HepG2 (cell line): Measurements from ENCODE around the gene KIF1B. TPM values are rescaled to one million over a fixed set of nuclear protein-coding genes. Genes with fewer than 3 reads are reported as not detected.
A peak's percentile ranks its signal among the peaks of the same experiment; 100 is the strongest.

ENCODE experiments used
- ATAC-seq: fragments of 200-7000 bp; cut with Tn5 transposase; 3 replicates; pipeline ENCODE4 v1.9.1; 2020; ENCODE audit warnings: mild to moderate bottlenecking, moderate library complexity
- BruUV-seq: library from RNA; stranded (reverse); fragments of 400-500 nt; replicated peaks from 2 replicates; lab custom pipeline; 2021; lab: Mats Ljungman, UMichigan
- CTCF ChIA-PET: fragments of 300-600 bp; formaldehyde crosslinking; extraction: SDS; loops from one replicate; lab custom pipeline; 2021; ENCODE audit warnings: low total read pairs, inconsistent platforms, low intra/inter-chr PET ratio; lab: Yijun Ruan, JAX
- POLR2A ChIA-PET: fragments of 350-600 bp; sonication (Branson Sonifier 250); formaldehyde crosslinking; loops from one replicate; lab custom pipeline; 2020; ENCODE audit warnings: antibody characterized with exemption, inconsistent platforms; lab: Yijun Ruan, JAX
- DNase-seq: peaks from one replicate; pipeline ENCODE4 v3.0.0-alpha.2; 2015; ENCODE audit warnings: low spot score
- FAIRE-seq: peaks from 3 replicates; lab custom pipeline; 2011; peaks lifted over from hg19 to GRCh38; lab: Jason Lieb, UNC
- H2AFZ ChIP-seq: one replicate; pipeline ENCODE4 v1.6.1; 2011; ENCODE audit warnings: low read length, inconsistent platforms
- H3K27ac ChIP-seq: fragments of 300-600 bp; 3 replicates; pipeline ENCODE4 v1.8.0; 2011; ENCODE audit warnings: mixed run types, mild to moderate bottlenecking, mixed read lengths, low read length, inconsistent platforms; ENCODE audit not compliant: insufficient read depth; ENCODE audit errors: extremely low read length
- H3K27me3 ChIP-seq, 2 experiments: fragments of 200-600 bp in 1 of 2; 2 replicates in 1 of 2; 3 replicates in 1 of 2; pipeline versions ENCODE4 v1.6.0 to v1.8.0; 2011; ENCODE audit warnings: low read length in 2 of 2, mild to moderate bottlenecking in 2 of 2, moderate library complexity in 2 of 2, inconsistent platforms in 1 of 2; ENCODE audit not compliant: insufficient read depth in 2 of 2, control insufficient read depth in 1 of 2
- H3K36me3 ChIP-seq, 2 experiments: fragments of 200-600 bp in 1 of 2; replicated peaks in 1 of 2; 2 replicates in 1 of 2; 3 replicates in 1 of 2; pipeline versions ENCODE4 v1.5.1 to v1.8.0; 2011; ENCODE audit warnings: low read length in 2 of 2, inconsistent platforms in 1 of 2; ENCODE audit not compliant: insufficient read depth in 2 of 2, control insufficient read depth in 1 of 2
- H3K4me1 ChIP-seq: 2 replicates; pipeline ENCODE4 v1.5.1; 2012; ENCODE audit warnings: low read length, inconsistent platforms; ENCODE audit not compliant: insufficient read depth
- H3K4me2 ChIP-seq: 2 replicates; pipeline ENCODE4 v1.6.0; 2011; ENCODE audit warnings: low read depth, low read length, inconsistent platforms
- H3K4me3 ChIP-seq, 3 experiments: fragments of 200-600 bp in 1 of 3; sonication (generic), shearing (Covaris generic) in 1 of 3; replicated peaks in 1 of 3; 2 replicates each; pipeline ENCODE4 v1.5.1; 2011 to 2016; ENCODE audit warnings: low read length in 3 of 3, inconsistent platforms in 2 of 3, low read depth in 2 of 3, mild to moderate bottlenecking in 2 of 3, control low read depth in 1 of 3, mixed read lengths in 1 of 3; ENCODE audit not compliant: insufficient read depth in 1 of 3
- H3K79me2 ChIP-seq: one replicate; pipeline ENCODE4 v1.6.1; 2011; ENCODE audit warnings: low read length, inconsistent platforms; ENCODE audit not compliant: insufficient read depth
- H3K9ac ChIP-seq: 2 replicates; pipeline ENCODE4 v1.6.0; 2011; ENCODE audit warnings: mild to moderate bottlenecking, low read depth, low read length, inconsistent platforms; ENCODE audit not compliant: insufficient read depth
- H3K9me3 ChIP-seq: 2 replicates; pipeline ENCODE4 v1.5.1; 2012; ENCODE audit warnings: mild to moderate bottlenecking, low read length
- H4K20me1 ChIP-seq: 2 replicates; pipeline ENCODE4 v1.6.0; 2011; ENCODE audit warnings: inconsistent platforms, mild to moderate bottlenecking, low read length, moderate library complexity; ENCODE audit not compliant: insufficient read depth
- ATF7-NPFF ChIP-seq: sonication (generic); formaldehyde crosslinking; IDR thresholded peaks from 2 replicates; pipeline ENCODE4 v1.8.1; 2023; ENCODE audit warnings: mild to moderate bottlenecking, low read depth, missing genetic modification reagents, moderate library complexity
- CBFB ChIP-seq: sonication (generic); formaldehyde crosslinking; IDR thresholded peaks from 2 replicates; pipeline ENCODE4 v1.4.0; 2020; ENCODE audit warnings: missing genetic modification reagents
- CBX1 ChIP-seq: IDR thresholded peaks from one replicate; pipeline ENCODE4 v1.6.1; 2016; ENCODE audit warnings: antibody characterized with exemption, low read depth
- CHCHD3 ChIP-seq: sonication (generic); formaldehyde crosslinking; IDR thresholded peaks from 2 replicates; pipeline ENCODE4 v1.8.0; 2022; ENCODE audit warnings: mild to moderate bottlenecking, missing genetic modification reagents, moderate library complexity
- HNRNPL ChIP-seq: fragments of 200-400 bp; formaldehyde crosslinking; IDR thresholded peaks from 2 replicates; pipeline ENCODE4 v1.6.1; 2017; ENCODE audit warnings: mild to moderate bottlenecking, low read depth, low read length
- HNRNPLL ChIP-seq: fragments of 200-400 bp; formaldehyde crosslinking; IDR thresholded peaks from 2 replicates; pipeline ENCODE4 v1.6.1; 2017; ENCODE audit warnings: mild to moderate bottlenecking, low read depth, low read length; ENCODE audit not compliant: poor library complexity, severe bottlenecking
- NAIF1 ChIP-seq: sonication (generic); formaldehyde crosslinking; IDR thresholded peaks from 2 replicates; pipeline ENCODE4 v1.5.0; 2020; ENCODE audit warnings: mild to moderate bottlenecking, missing genetic modification reagents, borderline replicate concordance
- NFE2L1 ChIP-seq: sonication (generic); formaldehyde crosslinking; IDR thresholded peaks from 2 replicates; pipeline ENCODE4 v1.4.0; 2020; ENCODE audit warnings: missing genetic modification reagents, mild to moderate bottlenecking, borderline replicate concordance
- ONECUT2 ChIP-seq: sonication (generic); formaldehyde crosslinking; IDR thresholded peaks from 2 replicates; pipeline ENCODE4 v1.4.0; 2020; ENCODE audit warnings: missing genetic modification reagents
- SPEN ChIP-seq: sonication (generic); formaldehyde crosslinking; IDR thresholded peaks from 2 replicates; pipeline ENCODE4 v1.5.1; 2020; ENCODE audit warnings: low read depth, mild to moderate bottlenecking, missing genetic modification reagents
- TBP ChIP-seq: sonication (generic); formaldehyde crosslinking; IDR thresholded peaks from 2 replicates; pipeline ENCODE4 v1.5.0; 2020; ENCODE audit warnings: missing genetic modification reagents
- TCF12 ChIP-seq, 2 experiments: fragments of 450-650 bp in 1 of 2; sonication (generic) in 1 of 2; formaldehyde crosslinking in 1 of 2; IDR thresholded peaks; 2 replicates each; pipeline versions ENCODE4 v1.6.1 to v1.8.0; 2017 to 2022; ENCODE audit warnings: antibody characterized with exemption in 1 of 2, mild to moderate bottlenecking in 1 of 2, missing genetic modification reagents in 1 of 2, moderate library complexity in 1 of 2
- THAP11 ChIP-seq: IDR thresholded peaks from 2 replicates; pipeline ENCODE4 v1.6.1; 2016; ENCODE audit warnings: missing biosample characterization, missing genetic modification reagents
- TSC22D2 ChIP-seq: sonication (generic); formaldehyde crosslinking; IDR thresholded peaks from 2 replicates; pipeline ENCODE4 v1.5.1; 2020; ENCODE audit warnings: missing genetic modification reagents, mild to moderate bottlenecking, borderline replicate concordance
- ZFYVE20 ChIP-seq: sonication (generic); formaldehyde crosslinking; IDR thresholded peaks from 2 replicates; pipeline ENCODE4 v1.8.0; 2023; ENCODE audit warnings: low read depth, mild to moderate bottlenecking, moderate library complexity, missing genetic modification reagents, borderline replicate concordance
- ZNF234 ChIP-seq: sonication (generic); formaldehyde crosslinking; conservative IDR thresholded peaks from 2 replicates; pipeline ENCODE4 v1.5.1; 2020; ENCODE audit warnings: mild to moderate bottlenecking, missing genetic modification reagents
- ZNF260 ChIP-seq: sonication (generic); formaldehyde crosslinking; IDR thresholded peaks from 2 replicates; pipeline ENCODE4 v1.4.0; 2020; ENCODE audit warnings: missing genetic modification reagents, low read depth, mild to moderate bottlenecking, borderline replicate concordance
- ZNF33B ChIP-seq: sonication (generic); formaldehyde crosslinking; IDR thresholded peaks from 2 replicates; pipeline ENCODE4 v1.5.1; 2020; ENCODE audit warnings: mild to moderate bottlenecking, missing genetic modification reagents
- ZNF570 ChIP-seq: sonication (generic); formaldehyde crosslinking; IDR thresholded peaks from 2 replicates; pipeline ENCODE4 v1.4.0; 2020; ENCODE audit warnings: mild to moderate bottlenecking, missing genetic modification reagents, borderline replicate concordance
- ZSCAN9 ChIP-seq: IDR thresholded peaks from 2 replicates; pipeline ENCODE4 v1.6.1; 2016; ENCODE audit warnings: borderline replicate concordance
- WGBS: methylation state at CpG from one replicate; pipeline ENCODE4 v1.1.6; 2017; ENCODE audit warnings: low lambda C conversion rate; 5-methylcytosine and 5-hydroxymethylcytosine counted together
- in situ Hi-C: cut with HindIII; loops from 2 replicates; pipeline ENCODE4 v1.10.0; 2017; ENCODE audit warnings: low pct_unique_long_range_greater_than_20kb; ENCODE audit not compliant: extremely low pct_ligation_motif_present
- intact Hi-C: fragments of 100-400 bp; cut with micrococcal nuclease; formaldehyde crosslinking; loops from one replicate; pipeline ENCODE4 v1.10.0; 2022; ENCODE audit not compliant: unreplicated experiment
- polyA plus RNA-seq, 8 experiments: library from polyadenylated mRNA; depleted of rRNA in 3 of 8; stranded (reverse) in 7 of 8; unstranded in 1 of 8; fragments of >200 nt; fragmentation: Illumina TruSeq in 4 of 8; extraction: Trizol in 4 of 8; gene quantifications; 2 replicates each; pipeline versions ENCODE4 v1.2.1 to v1.2.3, GENCODE V29; 2011 to 2016; ENCODE audit warnings: low read depth in 4 of 8, missing spikeins in 1 of 8, mixed read lengths in 1 of 8; ENCODE audit not compliant: insufficient read depth in 1 of 8
- total RNA-seq, 5 experiments: library from RNA; depleted of rRNA; stranded (reverse); fragments of >200 nt; fragmentation: Illumina TruSeq; extraction: Trizol; gene quantifications; 2 replicates each; pipeline ENCODE4 v1.2.3, GENCODE V29; 2016; ENCODE audit warnings: low read depth in 1 of 5
- TF ChIP-seq, protein P1 (sequence below): sonication (generic); formaldehyde crosslinking; conservative IDR thresholded peaks from 2 replicates; pipeline ENCODE4 v1.8.0; 2022; ENCODE audit warnings: missing genetic modification reagents
- TF ChIP-seq, protein P2 (sequence below): IDR thresholded peaks from 2 replicates; pipeline ENCODE4 v1.6.1; 2018; ENCODE audit warnings: missing genetic modification reagents

The KIF1B gene
- total and polyA plus RNA-seq, 2 of the 13 experiments (the other 11 are each of a cell fraction or from before 2014, with no cell fraction given), result 26.7 to 32.5 TPM

DNA sequence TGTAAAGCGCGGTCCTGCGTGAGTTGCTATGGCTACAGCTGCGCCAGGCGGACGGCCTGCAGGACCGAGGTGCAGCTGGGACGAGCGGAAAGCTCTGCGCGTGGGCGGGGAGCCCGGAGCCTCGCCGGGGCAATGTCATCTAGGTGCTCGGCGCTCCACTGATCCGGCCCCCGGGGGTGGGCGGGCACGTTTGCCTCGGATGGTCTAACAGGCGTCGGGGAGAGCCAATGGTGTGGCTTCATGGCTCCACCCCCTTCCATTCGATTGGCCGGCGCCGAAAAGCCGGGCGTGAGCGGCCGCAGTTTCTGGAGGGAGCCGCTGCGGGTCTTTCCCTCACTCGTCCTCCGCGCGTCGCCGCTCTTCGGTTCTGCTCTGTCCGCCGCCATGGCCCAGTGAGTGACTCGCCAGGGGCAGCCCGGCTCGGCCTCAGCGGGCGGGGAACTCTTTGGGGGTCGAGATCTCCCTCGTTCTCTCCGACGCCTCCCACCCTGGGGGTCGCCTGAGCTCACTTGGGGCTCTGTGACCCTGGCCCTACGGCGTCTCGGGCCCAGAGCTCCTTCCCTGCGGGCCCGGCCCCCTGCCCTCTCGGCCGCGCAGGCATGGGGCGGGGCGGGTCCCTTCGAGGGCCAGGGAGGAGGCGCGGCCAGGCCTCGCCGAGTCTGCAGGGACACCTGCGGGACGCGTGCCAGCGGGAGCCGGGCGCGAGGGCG lies 188.5 kb downstream of the KIF1B start, which contains the start of gene PGD:
TSS of gene PGD (plus strand) at position 331 of the 710 bp plus-strand sequence. CDS start at position 385, 54 bp downstream.
- FAIRE-seq, result peak; percentile 71
- Histone ChIP-seq H2AFZ (no peak within 1 kb of the TSS), H3K79me2 (peaks cover 28% of the 10 kb centered on the region), H3K4me3 (peak within 1 kb of the TSS; percentile 66 to 80 (median 80)), H3K27me3 (no peaks in the 10 kb centered on the region), H3K36me3 (peaks cover 0 to 11% of the 10 kb centered on the region in 2 experiments; a peak in 3 of 5 replicates), H3K9me3 (no peaks in the 10 kb centered on the region), H3K27ac (peak within 1 kb of the TSS; percentile 97), H3K4me2 (peak within 1 kb of the TSS; percentile 97), H3K4me1 (peaks cover 33% of the 10 kb centered on the region), H3K9ac (peak within 1 kb of the TSS; percentile 82), H4K20me1 (no peaks in the 10 kb centered on the region)
- CTCF ChIA-PET, result no interaction called here
- POLR2A ChIA-PET, result interaction anchor here (0.8 to 4.4 kb wide), 9 partner anchors 8 to 189 kb away, joined by 3 to 65 read pairs (median 6); partner anchors contain the start of genes CENPS and KIF1B
- peak; percentile 95 for DNase-seq
- intact Hi-C loops, result no loop called here
- peak; percentile 94 for ATAC-seq
- 0% methylated on average over 16 of the region's 76 CpGs for WGBS
- BruUV-seq, result no TSS peak
- in situ Hi-C loops, result no loop called here
- TF ChIP-seq TCF12 (IDR thresholded peaks at IDR 0.05) (no peak), TCF12 (CRISPR knock-in tag; IDR thresholded peaks at IDR 0.05) (no peak), CHCHD3 (CRISPR knock-in tag) (no peak), ZNF234 (CRISPR knock-in tag) (peak; percentile 69; the same call in 1 of the 2 replicates), ATF7-NPFF (CRISPR knock-in tag) (peak; percentile 16; the same call in 1 of the 2 replicates), ZSCAN9 (no peak; the same call in 1 of the 2 replicates), CBFB (CRISPR knock-in tag) (0 out of 2 replicates have a peak, but pooled peaks have one; percentile 33), THAP11 (peak; percentile 79), CBX1 (no peak), ONECUT2 (CRISPR knock-in tag) (no peak), TSC22D2 (0 out of 2 replicates have a peak, but pooled peaks have one; percentile 4), SPEN (CRISPR knock-in tag) (peak; percentile 69; the same call in 1 of the 2 replicates), ZNF260 (no peak), ZFYVE20 (CRISPR knock-in tag) (peak; percentile 81; the same call in 1 of the 2 replicates), NFE2L1 (CRISPR knock-in tag) (no peak), HNRNPL (peak; percentile 66; the same call in 1 of the 2 replicates), ZNF570 (CRISPR knock-in tag) (0 out of 2 replicates have a peak, but pooled peaks have one; percentile 21), NAIF1 (CRISPR knock-in tag) (peak; percentile 96), TBP (CRISPR knock-in tag) (no peak), ZNF33B (CRISPR knock-in tag) (peak; percentile 69; the same call in 1 of the 2 replicates), HNRNPLL (peak; percentile 84)
- TF ChIP-seq, protein P1, sequence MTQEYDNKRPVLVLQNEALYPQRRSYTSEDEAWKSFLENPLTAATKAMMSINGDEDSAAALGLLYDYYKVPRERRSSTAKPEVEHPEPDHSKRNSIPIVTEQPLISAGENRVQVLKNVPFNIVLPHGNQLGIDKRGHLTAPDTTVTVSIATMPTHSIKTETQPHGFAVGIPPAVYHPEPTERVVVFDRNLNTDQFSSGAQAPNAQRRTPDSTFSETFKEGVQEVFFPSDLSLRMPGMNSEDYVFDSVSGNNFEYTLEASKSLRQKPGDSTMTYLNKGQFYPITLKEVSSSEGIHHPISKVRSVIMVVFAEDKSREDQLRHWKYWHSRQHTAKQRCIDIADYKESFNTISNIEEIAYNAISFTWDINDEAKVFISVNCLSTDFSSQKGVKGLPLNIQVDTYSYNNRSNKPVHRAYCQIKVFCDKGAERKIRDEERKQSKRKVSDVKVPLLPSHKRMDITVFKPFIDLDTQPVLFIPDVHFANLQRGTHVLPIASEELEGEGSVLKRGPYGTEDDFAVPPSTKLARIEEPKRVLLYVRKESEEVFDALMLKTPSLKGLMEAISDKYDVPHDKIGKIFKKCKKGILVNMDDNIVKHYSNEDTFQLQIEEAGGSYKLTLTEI (CRISPR knock-in tag), result no peak
- TF ChIP-seq, protein P2, sequence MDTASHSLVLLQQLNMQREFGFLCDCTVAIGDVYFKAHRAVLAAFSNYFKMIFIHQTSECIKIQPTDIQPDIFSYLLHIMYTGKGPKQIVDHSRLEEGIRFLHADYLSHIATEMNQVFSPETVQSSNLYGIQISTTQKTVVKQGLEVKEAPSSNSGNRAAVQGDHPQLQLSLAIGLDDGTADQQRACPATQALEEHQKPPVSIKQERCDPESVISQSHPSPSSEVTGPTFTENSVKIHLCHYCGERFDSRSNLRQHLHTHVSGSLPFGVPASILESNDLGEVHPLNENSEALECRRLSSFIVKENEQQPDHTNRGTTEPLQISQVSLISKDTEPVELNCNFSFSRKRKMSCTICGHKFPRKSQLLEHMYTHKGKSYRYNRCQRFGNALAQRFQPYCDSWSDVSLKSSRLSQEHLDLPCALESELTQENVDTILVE (CRISPR knock-in tag), result peak; percentile 41; the same call in 1 of the 2 replicates
